HTERT RPE-1 (cell line): ENCODE data around the gene COG5.

Experiments
- in situ Hi-C: fragments of 300-500 bp; cut with MboI; formaldehyde crosslinking; loops from 4 replicates; pipeline ENCODE4 v1.14.3; 2020; ENCODE audit warnings: low sequenced_read_pairs

Gene COG5

GRCh38 chr7:107526672-107527071 is 37.0 kb downstream of the COG5 start:
- in situ Hi-C loops = no loop called here

- in situ Hi-C loops = no loop called here
Observed at GRCh38 chr7:107506674-107507339, 56.9 kb downstream of the COG5 start.

- in situ Hi-C loops = no loop called here
Observed at GRCh38 chr7:107505997-107506673, 57.6 kb downstream of the COG5 start.

- in situ Hi-C loops = no loop called here
Observed at GRCh38 chr7:107505362-107505761, 58.4 kb downstream of the COG5 start.

GRCh38 chr7:107503687-107504086 is 60.0 kb downstream of the COG5 start:
- in situ Hi-C loops = no loop called here

- in situ Hi-C loops = no loop called here
Observed at GRCh38 chr7:107502797-107503196, 60.9 kb downstream of the COG5 start.

- in situ Hi-C loops = no loop called here
Observed at GRCh38 chr7:107502154-107502553, 61.6 kb downstream of the COG5 start.

GRCh38 chr7:107501593-107501992 is 62.1 kb downstream of the COG5 start:
- in situ Hi-C loops = no loop called here

GRCh38 chr7:107499731-107500130 is 64.0 kb downstream of the COG5 start:
- in situ Hi-C loops = no loop called here

GRCh38 chr7:107495516-107495915 is 68.2 kb downstream of the COG5 start:
- in situ Hi-C loops = no loop called here

GRCh38 chr7:107494884-107495283 is 68.8 kb downstream of the COG5 start:
- in situ Hi-C loops = no loop called here

- in situ Hi-C loops = no loop called here
Observed at GRCh38 chr7:107494315-107494751, 69.4 kb downstream of the COG5 start.

- in situ Hi-C loops = no loop called here
Observed at GRCh38 chr7:107492875-107493274, 70.8 kb downstream of the COG5 start.

GRCh38 chr7:107486041-107486440 is 77.7 kb downstream of the COG5 start:
- in situ Hi-C loops = no loop called here

- in situ Hi-C loops = no loop called here
Observed at GRCh38 chr7:107482571-107482970, 81.1 kb downstream of the COG5 start.

- in situ Hi-C loops = no loop called here
Observed at GRCh38 chr7:107480932-107481331, 82.8 kb downstream of the COG5 start.

GRCh38 chr7:107479303-107479702 is 84.4 kb downstream of the COG5 start:
- in situ Hi-C loops = no loop called here

GRCh38 chr7:107474104-107474521 is 89.6 kb downstream of the COG5 start:
- in situ Hi-C loops = loop anchor here (25.0 kb wide), 1 partner anchor 263 kb away; the partner anchor contains the start of gene CBLL1

- in situ Hi-C loops = loop anchor here (25.0 kb wide), 1 partner anchor 265 kb away; the partner anchor contains the start of gene CBLL1
Observed at GRCh38 chr7:107472116-107472515, 91.6 kb downstream of the COG5 start.

GRCh38 chr7:107471292-107472070 is 92.2 kb downstream of the COG5 start:
- in situ Hi-C loops = loop anchor here (25.0 kb wide), 1 partner anchor 266 kb away; the partner anchor contains the start of gene CBLL1

GRCh38 chr7:107469929-107470328 is 93.8 kb downstream of the COG5 start, which contains the start of gene GPR22:
TSS of gene GPR22 (plus strand) at chr7:107470057. CDS start at chr7:107474061, 4,004 bp downstream.
- in situ Hi-C loops = loop anchor here (25.0 kb wide), 1 partner anchor 267 kb away; the partner anchor contains the start of gene CBLL1
